ENCODE data around the gene NAGA.
A peak's percentile ranks its signal among the peaks of the same experiment; 100 is the strongest.

- TF ChIP-seq CTCF (IDR thresholded peaks at IDR 0.05) (no peak), POLR2AphosphoS5 (IDR thresholded peaks at IDR 0.05) (peak; percentile 82), EP300 (IDR thresholded peaks at IDR 0.05) (no peak), POLR2A (IDR thresholded peaks at IDR 0.05) (peak; percentile 52 to 59)
Measured at GRCh38 chr22:42070517-42071422, at the start of gene NAGA.
